HL-60 (cell line): ENCODE data around the gene GPR32.

ENCODE experiments used
- DNase-seq, 2 experiments: peaks; one replicate each; pipeline ENCODE4 v3.0.0-alpha.2; 2010 to 2020; ENCODE audit warnings: low read depth in 1 of 2, low spot score in 1 of 2
- H3K27ac ChIP-seq: fragments of 250-450 bp; sonication (Bioruptor Pico); replicated peaks from 2 replicates; pipeline ENCODE4 v1.5.1; 2020; ENCODE audit warnings: mild to moderate bottlenecking, moderate library complexity
- H3K27me3 ChIP-seq: fragments of 250-450 bp; sonication (Bioruptor Pico); 2 replicates; pipeline ENCODE4 v1.5.1; 2021; ENCODE audit warnings: mild to moderate bottlenecking, moderate library complexity; ENCODE audit not compliant: insufficient read depth, poor library complexity, severe bottlenecking
- H3K4me3 ChIP-seq: replicated peaks from 2 replicates; pipeline ENCODE4 v1.5.1; 2011; ENCODE audit warnings: mild to moderate bottlenecking, control low read depth, low read length; ENCODE audit not compliant: insufficient read depth
- CTCF ChIP-seq: IDR thresholded peaks from one replicate; pipeline ENCODE4 v1.5.1; 2011; ENCODE audit warnings: low read length, control low read depth, inconsistent platforms; ENCODE audit not compliant: insufficient read depth
- GABPA ChIP-seq: IDR thresholded peaks from 2 replicates; pipeline ENCODE4 v1.6.1; 2012; ENCODE audit warnings: low read depth
- POLR2AphosphoS5 ChIP-seq: IDR thresholded peaks from 2 replicates; pipeline ENCODE4 v1.6.1; 2012; ENCODE audit warnings: low read depth
- REST ChIP-seq: IDR thresholded peaks from 2 replicates; pipeline ENCODE4 v1.6.1; 2012; ENCODE audit warnings: low read depth; ENCODE audit not compliant: insufficient replicate concordance
- SPI1 ChIP-seq: IDR thresholded peaks from 2 replicates; pipeline ENCODE4 v1.6.1; 2012; ENCODE audit warnings: low read depth, mild to moderate bottlenecking, borderline replicate concordance

The GPR32 gene

GRCh38 chr19:50797781-50798658 is 27.8 kb downstream of the GPR32 start:
- TF ChIP-seq CTCF (no peak), POLR2AphosphoS5 (peak; percentile 88), REST (peak; percentile 86), SPI1 (no peak), GABPA (no peak)
- no peak for DNase-seq
- Histone ChIP-seq H3K27ac (no peak overlapping the region), H3K27me3 (no peaks in the 10 kb centered on the region), H3K4me3 (no peak overlapping the region)

- Histone ChIP-seq H3K27me3 (no peaks in the 10 kb centered on the region), H3K27ac (no peak overlapping the region), H3K4me3 (no peak overlapping the region)
- no peak for TF ChIP-seq CTCF
- no peak for TF ChIP-seq GABPA
- no peak for TF ChIP-seq REST
- TF ChIP-seq POLR2AphosphoS5 = no peak
- no peak for TF ChIP-seq SPI1
- no peak for DNase-seq
These were observed 28.6 kb downstream of the GPR32 start for GRCh38 chr19:50798659-50799546.

GRCh38 chr19:50799547-50799851 is 29.2 kb downstream of the GPR32 start:
- TF ChIP-seq POLR2AphosphoS5 (no peak; the same call in 1 of the 2 replicates), REST (no peak)
- no peak overlapping the region for H3K4me3 ChIP-seq
- H3K27me3 ChIP-seq = no peaks in the 10 kb centered on the region
- DNase-seq = no peak
- H3K27ac ChIP-seq = no peak overlapping the region
